Measurements from ENCODE around the gene CNTN1. TPM values are rescaled to one million over a fixed set of nuclear protein-coding genes. Genes with fewer than 3 reads are reported as not detected.

The CNTN1 gene
- total and polyA plus RNA-seq, 2 of the 8 experiments (the other 6 are each of a cell fraction or from before 2014, with no cell fraction given): 7.2 to 21.8 TPM

DNA sequence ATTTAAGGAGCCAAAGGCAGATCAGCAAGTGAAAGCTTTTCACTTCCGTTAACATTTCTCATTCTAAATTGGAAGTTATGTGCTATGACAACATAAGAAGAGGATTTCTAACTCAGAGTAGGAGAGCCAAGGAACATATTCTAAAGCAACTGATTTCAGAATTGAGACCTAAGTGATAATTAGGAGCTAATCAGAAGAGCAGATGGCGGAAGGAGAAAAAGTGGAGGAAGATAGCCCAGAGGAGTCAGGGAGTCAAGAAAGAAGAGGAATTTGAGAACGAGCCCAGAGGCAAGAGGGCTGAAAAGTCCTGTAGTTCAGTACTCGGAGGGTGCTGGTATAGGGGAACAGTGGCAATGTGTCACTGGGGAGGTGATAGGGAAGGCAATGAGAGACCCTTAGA, 162.4 kb downstream of the CNTN1 start (continued):
- TF ChIP-seq SP2 (IDR thresholded peaks at IDR 0.05; ENCODE audit: low read length) (no peak), RAD21 (IDR thresholded peaks at IDR 0.05 in 1 of 2, conservative IDR thresholded peaks at IDR 0.05 in 1 of 2; ENCODE audit: low read depth in 2 of 2, low read length in 2 of 2) (no peak), KDM5A (IDR thresholded peaks at IDR 0.05; ENCODE audit: low read length) (no peak), EGR1 (IDR thresholded peaks at IDR 0.05; ENCODE audit: borderline replicate concordance, low read depth, low read length) (no peak)

All from H1 (cell line).